AG10803 (cell line): ENCODE data around the gene ARL5A.

Source experiments
- DNase-seq: peaks from one replicate; pipeline ENCODE4 v3.0.0; 2010; ENCODE audit warnings: low read depth
- H3K4me3 ChIP-seq: 2 replicates; pipeline ENCODE4 v1.5.1; 2011; ENCODE audit warnings: mild to moderate bottlenecking, low read length, control low read depth
- TF ChIP-seq, protein P1 (sequence below): conservative IDR thresholded peaks from 2 replicates; pipeline ENCODE4 v1.5.1; 2011; ENCODE audit warnings: mild to moderate bottlenecking, low read length, control low read depth, inconsistent platforms

The ARL5A gene

GRCh38 chr2:151826737-151827157 lies 1.5 kb downstream of the ARL5A start:
- peak; percentile 13 for DNase-seq
- TF ChIP-seq, protein P1, sequence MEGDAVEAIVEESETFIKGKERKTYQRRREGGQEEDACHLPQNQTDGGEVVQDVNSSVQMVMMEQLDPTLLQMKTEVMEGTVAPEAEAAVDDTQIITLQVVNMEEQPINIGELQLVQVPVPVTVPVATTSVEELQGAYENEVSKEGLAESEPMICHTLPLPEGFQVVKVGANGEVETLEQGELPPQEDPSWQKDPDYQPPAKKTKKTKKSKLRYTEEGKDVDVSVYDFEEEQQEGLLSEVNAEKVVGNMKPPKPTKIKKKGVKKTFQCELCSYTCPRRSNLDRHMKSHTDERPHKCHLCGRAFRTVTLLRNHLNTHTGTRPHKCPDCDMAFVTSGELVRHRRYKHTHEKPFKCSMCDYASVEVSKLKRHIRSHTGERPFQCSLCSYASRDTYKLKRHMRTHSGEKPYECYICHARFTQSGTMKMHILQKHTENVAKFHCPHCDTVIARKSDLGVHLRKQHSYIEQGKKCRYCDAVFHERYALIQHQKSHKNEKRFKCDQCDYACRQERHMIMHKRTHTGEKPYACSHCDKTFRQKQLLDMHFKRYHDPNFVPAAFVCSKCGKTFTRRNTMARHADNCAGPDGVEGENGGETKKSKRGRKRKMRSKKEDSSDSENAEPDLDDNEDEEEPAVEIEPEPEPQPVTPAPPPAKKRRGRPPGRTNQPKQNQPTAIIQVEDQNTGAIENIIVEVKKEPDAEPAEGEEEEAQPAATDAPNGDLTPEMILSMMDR: no peak

DNA sequence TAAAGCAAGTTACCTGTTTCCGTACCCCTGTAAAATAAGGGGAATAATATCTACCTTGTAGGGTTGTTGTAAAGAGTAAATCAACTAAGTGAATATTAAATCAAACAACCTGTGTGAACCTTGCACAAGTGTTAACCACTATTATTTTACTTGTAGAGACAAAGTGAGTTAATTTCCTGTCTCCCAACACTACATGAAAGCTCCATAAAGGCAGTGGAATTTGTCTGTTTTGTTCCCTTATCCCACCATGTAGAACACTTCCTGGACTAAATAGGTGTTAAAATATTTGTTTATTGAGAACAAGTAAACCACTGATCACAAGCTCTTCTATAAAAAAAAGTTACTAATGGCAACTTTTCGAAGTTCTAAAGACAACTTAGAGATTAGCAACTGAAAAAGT lies 3.3 kb downstream of the ARL5A start:
- TF ChIP-seq, protein P1: no peak
- DNase-seq: no peak

More at GRCh38 chr2:151826737-151827157, 1.5 kb downstream of the ARL5A start:
- peak overlapping the region; percentile 93 for H3K4me3 ChIP-seq

DNA sequence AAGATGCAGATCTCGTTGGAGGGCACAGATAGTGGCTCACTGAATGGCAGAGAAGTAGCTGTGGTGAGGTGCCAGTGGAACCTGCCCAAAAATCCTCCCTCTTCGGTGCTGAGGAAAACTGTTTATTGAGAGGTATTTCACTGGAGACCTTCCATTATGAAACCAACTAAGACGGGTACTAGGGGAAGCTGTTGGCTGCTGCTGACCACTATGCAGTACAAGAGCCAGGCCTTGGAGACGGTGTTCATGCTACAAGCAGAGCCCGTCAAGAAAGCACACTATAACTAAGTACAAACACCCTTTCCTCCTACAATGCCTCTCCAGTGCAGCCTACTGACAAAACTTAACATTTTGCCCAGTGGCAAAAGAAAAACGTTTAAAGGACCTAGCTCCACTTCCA lies 4.6 kb downstream of the ARL5A start:
- TF ChIP-seq, protein P1: no peak
- H3K4me3 ChIP-seq: no peak overlapping the region
- DNase-seq: no peak

More for the DNA sequence above, 3.3 kb downstream of the ARL5A start:
- H3K4me3 ChIP-seq: no peak overlapping the region

GRCh38 chr2:151819920-151820319 lies 8.3 kb downstream of the ARL5A start:
- no peak overlapping the region for H3K4me3 ChIP-seq
- TF ChIP-seq, protein P1: no peak
- no peak for DNase-seq

DNA sequence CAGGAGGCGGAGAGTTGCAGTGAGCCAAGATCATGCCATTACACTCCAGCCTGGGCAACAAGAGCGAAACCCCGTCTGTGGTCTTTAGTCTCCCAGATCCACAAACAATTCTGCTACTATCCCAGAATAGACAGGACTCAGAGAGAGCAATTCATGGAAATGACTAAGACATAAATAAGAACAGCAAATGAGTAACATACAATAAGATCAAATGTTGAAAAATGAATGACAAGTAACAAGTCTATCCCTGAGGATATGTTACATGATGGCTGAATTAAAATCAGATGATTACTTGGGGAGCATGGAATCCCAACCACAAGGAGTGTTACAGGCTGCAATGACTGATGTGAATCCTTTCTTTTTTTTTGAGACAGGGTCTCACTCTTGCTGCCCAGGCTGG lies 10.3 kb downstream of the ARL5A start:
- TF ChIP-seq, protein P1: no peak
- H3K4me3 ChIP-seq: no peak overlapping the region
- no peak for DNase-seq

DNA sequence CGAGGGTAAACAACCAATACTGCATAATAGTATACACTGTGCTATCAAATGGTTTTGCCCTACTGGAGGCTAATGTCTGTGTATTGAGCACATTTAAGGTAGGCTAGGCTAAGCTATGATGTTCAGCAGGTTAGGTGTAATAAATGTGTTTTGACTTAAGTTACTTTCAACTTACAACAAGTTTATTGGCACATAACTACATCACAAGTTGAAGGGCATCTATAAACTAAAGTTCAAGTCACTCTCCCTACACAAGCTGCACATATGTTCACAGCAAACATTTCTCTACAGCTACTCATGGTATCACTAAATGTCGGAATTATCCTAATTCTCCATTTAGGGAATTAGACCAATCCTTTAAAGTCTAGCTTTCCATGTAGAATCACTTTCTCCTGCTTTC lies 11.4 kb downstream of the ARL5A start:
- no peak overlapping the region for H3K4me3 ChIP-seq
- DNase-seq: no peak
- TF ChIP-seq, protein P1: no peak

DNA sequence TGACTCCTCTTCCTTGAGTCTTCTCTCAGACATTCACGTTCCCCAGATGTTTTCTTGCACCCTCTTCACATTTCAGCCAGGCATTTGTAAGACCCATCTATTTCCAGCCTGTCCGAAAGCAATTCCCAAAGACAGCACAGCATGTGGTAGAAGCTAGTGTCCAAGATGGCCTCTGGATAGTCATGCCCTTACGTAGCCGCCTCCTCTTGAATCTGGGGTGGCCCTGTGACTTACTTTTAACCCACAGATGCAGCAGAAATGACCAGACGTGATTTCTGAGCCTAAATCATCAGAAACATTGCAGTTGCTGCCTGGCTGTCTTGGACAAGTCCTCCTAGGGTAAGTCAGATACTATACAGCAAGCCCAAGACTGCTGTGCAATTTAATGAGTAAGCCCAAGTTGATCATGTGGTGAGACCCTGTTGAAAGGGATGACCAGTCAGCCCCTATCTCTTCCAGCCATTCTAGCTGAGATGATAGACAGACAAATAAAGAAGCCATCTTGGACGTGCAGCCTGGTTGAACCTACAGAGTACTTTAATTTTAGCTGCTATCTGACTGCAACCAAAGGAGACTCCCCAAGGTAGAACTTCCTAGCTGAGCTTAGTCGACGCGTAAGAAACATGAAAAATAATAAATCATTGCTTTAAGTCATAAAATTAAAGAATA lies 12.3 kb downstream of the ARL5A start:
- no peak overlapping the region for H3K4me3 ChIP-seq
- TF ChIP-seq, protein P1: no peak
- no peak for DNase-seq
